CD4-positive, alpha-beta T cell treated with Interleukin-4 for 4 hours (primary cell): ENCODE results near the gene MEPE.
"Not testable (repeated sequence)": the region's sequence is repeated elsewhere in the genome, so short reads cannot be mapped to it uniquely, and the experiment has no call there.

Source experiments
- DNase-seq: peaks from one replicate; pipeline ENCODE4 v3.0.0-alpha.2; 2020

MEPE gene

GRCh38 chr4:87886083-87886482 is 53.3 kb downstream of the MEPE start:
- DNase-seq = no peak

GRCh38 chr4:87890753-87891152 is 58.0 kb downstream of the MEPE start:
- DNase-seq = not testable (repeated sequence)

- peak; percentile 24 for DNase-seq
Measured at GRCh38 chr4:87895964-87896621, 63.3 kb downstream of the MEPE start.
